ENCODE data around the gene RAB2B.

- TF ChIP-seq CTCF (conservative IDR thresholded peaks at IDR 0.05; ENCODE audit: low read length) (no peak), EZH2phosphoT487 (IDR thresholded peaks at IDR 0.05; ENCODE audit: borderline replicate concordance) (no peak)
These were observed 235 bp downstream of the RAB2B start for GRCh38 chr14:21476523-21476924.

Data from Loucy (cell line).